ENCODE data around the gene DCTN1.
"Not testable (repeated sequence)": the region's sequence is repeated elsewhere in the genome, so short reads cannot be mapped to it uniquely, and the experiment has no call there.

DCTN1 gene

GRCh38 chr2:74379851-74380789, at the start of gene DCTN1:
DCTN1 (minus strand) TSS chr2:74380311; CDS start chr2:74380037, 274 bp downstream.
- no peak for DNase-seq (ENCODE audit: low read depth in 2 of 2)

DNA sequence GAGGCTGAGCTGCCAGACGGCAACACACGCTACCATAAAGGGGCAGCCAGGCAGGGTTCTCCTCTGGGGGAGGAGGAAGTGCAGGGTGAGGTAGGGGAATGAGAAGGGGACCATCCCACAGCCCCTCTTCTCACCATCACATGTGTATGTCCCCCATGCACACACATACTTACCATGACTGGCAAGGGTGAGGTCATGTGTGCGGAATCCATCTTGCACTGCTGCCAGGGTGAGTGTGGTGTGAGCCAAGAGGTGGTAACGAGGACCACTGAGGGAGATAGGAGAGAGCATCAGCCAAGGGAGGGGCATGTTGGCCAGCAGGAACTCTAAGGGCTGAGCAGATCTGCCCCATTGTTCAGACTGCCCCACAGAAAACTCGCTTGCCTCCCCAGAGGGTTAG, 48.6 kb upstream of the DCTN1 start:
- no peak for DNase-seq (ENCODE audit: low read depth in 2 of 2)

DNA sequence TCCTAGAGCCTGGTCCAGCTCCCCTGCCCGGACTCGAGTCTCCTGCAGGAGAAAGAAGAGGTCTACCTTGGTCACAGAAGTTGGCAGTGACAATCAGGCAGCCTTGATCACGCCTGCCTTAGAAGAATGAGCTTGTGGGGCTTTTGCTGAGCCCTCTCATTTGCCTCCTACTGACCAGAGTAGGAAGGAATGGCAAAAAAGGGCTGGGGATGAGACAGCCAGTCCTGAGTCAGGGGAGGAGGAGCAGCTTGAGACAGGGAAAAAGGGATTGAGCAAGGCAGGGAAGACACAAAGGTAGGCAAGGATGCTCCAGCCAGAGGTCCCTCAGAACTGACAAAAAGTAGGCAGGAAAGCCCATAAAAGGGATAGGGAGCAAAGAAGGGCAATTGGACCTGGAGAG, 47.4 kb upstream of the DCTN1 start:
- DNase-seq (ENCODE audit: low read depth in 2 of 2) = no peak

GRCh38 chr2:74426181-74426758, 46.2 kb upstream of the DCTN1 start:
- no peak for DNase-seq (ENCODE audit: low read depth in 2 of 2)

DNA sequence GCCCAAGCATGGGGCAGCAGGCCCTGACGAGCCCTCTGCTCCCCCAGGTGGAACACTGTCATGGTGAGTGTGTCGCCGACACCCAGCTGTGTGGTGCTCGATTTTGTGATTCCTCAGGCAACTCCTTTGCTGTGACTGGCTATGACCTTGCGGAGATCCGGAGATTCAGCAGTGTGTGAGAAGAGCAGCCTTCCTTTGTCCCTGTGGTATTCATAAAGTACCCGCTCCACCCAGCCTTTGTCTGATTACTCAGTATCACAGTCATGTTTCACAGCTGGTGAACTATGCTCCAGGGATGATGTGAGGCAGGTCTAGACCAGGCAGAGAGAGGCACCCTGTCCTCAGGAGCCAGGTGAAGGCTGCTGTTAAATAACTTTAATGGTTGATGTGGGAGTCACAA, 45.4 kb upstream of the DCTN1 start:
- no peak for DNase-seq (ENCODE audit: low read depth in 2 of 2)

DNA sequence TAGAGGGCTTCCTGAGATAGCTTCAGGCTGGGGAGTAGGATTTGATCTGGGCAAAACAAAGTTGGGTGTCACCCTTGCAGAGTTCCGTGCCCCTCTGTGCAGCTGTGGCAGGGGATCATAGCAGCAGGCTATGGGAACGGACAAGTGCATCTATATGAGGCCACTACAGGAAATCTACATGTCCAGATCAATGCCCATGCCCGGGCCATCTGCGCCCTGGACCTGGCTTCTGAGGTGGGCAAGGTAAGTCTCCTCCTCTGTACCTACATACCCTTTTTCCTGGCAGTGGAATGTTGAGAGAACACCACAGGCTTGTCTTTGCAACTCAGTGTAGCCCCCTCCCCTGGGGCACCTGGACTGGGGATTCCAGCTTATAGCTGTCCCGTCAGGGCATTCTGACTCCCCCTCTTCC, 44.9 kb upstream of the DCTN1 start:
- no peak for DNase-seq (ENCODE audit: low read depth in 2 of 2)

DNA sequence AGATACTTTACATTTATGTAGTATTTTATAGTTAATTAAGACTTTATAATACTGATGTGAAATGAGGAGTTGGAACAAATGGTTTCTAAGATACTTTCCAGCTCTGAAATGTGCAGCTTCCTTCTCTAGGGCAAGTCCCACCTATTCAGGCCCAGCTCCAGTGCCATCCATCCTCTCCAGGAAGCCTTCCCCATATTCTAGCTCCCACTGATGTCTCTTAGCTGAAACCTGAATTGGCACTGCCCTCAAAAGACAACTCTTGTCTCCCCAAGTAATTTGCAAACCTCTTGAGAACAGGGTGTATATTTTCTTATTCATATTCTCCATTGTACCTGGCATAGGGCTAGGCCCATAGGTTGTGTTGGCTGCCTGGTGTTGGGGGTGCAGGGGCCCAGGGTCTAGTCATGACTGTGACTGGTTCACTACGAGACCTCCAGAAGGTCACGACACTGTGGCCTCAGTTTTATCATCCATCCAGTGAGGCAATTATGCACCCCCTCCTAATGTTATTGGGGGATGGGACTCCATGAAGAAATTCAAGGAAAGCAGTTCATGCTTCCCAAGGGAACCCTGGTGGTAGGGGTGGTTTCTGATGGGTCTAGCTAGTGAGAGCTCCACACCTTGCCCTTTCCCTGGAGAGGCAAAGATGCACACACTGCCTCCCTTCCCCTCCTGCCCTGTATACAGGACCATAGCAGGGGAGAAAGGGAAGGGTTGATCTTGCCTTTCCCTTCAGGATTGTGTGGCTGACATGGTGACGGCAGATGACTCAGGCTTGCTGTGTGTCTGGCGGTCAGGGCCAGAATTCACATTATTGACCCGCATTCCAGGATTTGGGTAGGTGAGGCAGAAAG, 44.3 kb upstream of the DCTN1 start:
- no peak for DNase-seq (ENCODE audit: low read depth in 2 of 2)

DNA sequence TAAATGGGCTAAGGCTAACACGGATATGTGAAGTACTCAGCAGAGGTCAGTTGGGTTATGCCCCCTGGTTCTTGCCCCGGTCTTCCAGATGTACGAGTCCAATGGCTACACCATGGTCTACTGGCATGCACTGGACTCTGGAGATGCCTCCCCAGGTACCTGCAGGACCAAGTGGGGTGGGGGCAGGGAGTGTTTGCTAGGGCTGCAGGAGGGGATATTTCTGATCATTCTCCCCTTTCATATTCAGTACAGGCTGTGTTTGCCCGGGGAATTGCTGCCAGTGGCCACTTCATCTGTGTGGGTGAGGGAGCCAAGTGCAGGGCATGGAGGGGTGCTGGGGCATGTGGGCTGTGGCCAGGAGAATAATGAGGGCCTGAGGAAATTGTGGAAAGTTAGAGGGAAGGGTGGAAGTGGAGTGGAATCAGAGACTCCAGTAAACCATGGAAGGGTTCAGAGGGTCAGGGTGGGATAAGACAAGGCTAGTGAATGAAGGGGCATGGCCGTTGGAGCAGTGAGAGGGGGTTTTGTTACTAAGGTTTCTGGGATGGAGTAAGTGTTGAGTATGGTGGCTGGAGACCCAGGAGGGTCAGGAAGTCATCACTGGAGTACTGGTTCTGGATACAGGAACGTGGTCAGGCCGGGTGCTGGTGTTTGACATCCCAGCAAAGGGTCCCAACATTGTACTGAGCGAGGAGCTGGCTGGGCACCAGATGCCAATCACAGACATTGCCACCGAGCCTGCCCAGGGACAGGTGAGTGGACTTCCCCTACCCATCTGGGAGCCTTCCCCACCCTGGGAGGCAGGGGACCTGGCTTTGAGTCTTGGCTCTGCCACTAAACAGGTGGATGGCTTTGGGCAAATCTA, 43.4 kb upstream of the DCTN1 start:
- DNase-seq (ENCODE audit: low read depth in 2 of 2) = no peak

- DNase-seq (ENCODE audit: low read depth in 2 of 2) = peak; percentile 85 to 89
These were observed 41.2 kb upstream of the DCTN1 start, which contains the start of the genes C2orf81 and WDR54 for GRCh38 chr2:74421221-74421870. C2orf81 (minus strand) TSS chr2:74421619; CDS start chr2:74421560, 59 bp downstream. WDR54 (plus strand) TSS chr2:74421730; CDS start chr2:74422154, 424 bp downstream.

GRCh38 chr2:74420443-74421103, 40.5 kb upstream of the DCTN1 start:
- DNase-seq (ENCODE audit: low read depth in 2 of 2) = not testable (repeated sequence)

DNA sequence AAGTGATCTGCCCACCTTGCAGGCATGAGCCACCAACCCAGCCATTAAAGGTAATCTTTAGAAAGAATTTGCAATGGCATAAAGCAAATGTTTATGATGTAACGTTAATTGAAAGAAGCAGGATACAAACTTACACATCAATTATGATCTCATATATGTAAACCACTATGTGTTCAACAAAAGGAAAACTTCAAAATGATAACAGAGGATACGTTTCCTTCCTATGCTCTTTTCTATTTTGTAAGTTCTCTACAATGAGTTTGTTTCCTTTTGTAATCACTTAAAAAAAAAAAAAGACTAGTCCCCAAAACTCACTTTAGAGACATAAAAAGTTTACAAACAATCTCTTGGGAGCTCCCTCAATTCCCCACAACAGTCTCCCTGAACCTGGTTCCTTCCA, 39.9 kb upstream of the DCTN1 start:
- DNase-seq (ENCODE audit: low read depth in 2 of 2) = no peak

- no peak for DNase-seq (ENCODE audit: low read depth in 2 of 2)
These were observed 39.2 kb upstream of the DCTN1 start for GRCh38 chr2:74419345-74419744.

- DNase-seq (ENCODE audit: low read depth in 2 of 2) = no peak
These were observed 38.2 kb upstream of the DCTN1 start for GRCh38 chr2:74418312-74418711.

- DNase-seq (ENCODE audit: low read depth in 2 of 2) = no peak
These were observed 37.7 kb upstream of the DCTN1 start for GRCh38 chr2:74417763-74418162.

GRCh38 chr2:74417197-74417596, 37.1 kb upstream of the DCTN1 start:
- DNase-seq (ENCODE audit: low read depth in 2 of 2) = no peak

DNA sequence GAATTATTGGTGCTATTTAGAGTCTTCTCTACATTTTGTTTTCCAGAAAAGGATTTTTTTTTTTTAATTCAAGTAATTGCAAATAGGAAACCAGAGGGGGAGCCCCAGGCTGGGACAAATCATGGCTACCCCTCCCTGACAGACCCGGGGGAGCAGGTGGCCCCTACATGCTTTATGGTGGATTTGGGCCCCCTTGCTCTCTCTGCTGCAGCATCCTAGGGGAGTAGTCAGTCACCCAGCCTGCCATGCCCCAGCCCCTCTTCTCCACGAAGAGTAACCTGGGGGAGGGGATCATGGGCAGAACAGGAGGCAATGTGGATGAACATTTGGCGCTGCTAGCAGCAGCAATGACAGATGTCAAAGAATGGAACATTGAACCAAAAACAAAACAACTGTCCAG, 36.7 kb upstream of the DCTN1 start:
- no peak for DNase-seq (ENCODE audit: low read depth in 2 of 2)

GRCh38 chr2:74415762-74416395, 35.8 kb upstream of the DCTN1 start:
- no peak for DNase-seq (ENCODE audit: low read depth in 2 of 2)

- DNase-seq (ENCODE audit: low read depth in 2 of 2) = no peak
These were observed 35.0 kb upstream of the DCTN1 start for GRCh38 chr2:74414881-74415761.

- DNase-seq (ENCODE audit: low read depth in 2 of 2) = no peak
These were observed 34.3 kb upstream of the DCTN1 start for GRCh38 chr2:74414441-74414840.

Measured in stimulated activated CD8-positive, alpha-beta memory T cell treated with anti-CD3 and anti-CD28 coated beads, Interleukin-7, amount 100 ng/mL, for 1 hour (primary cell).